Aorta (tissue), 5 donors: Measurements from ENCODE around the gene HOXC4. TPM values are rescaled to one million over a fixed set of nuclear protein-coding genes. Genes with fewer than 3 reads are reported as not detected.
"Not testable (repeated sequence)": the region's sequence is repeated elsewhere in the genome, so short reads cannot be mapped to it uniquely, and the experiment has no call there.

Experiments
- ATAC-seq: fragments of 200-7000 bp; cut with Tn5 transposase; one replicate; pipeline ENCODE4 v1.9.1; 2022; ENCODE audit warnings: moderate library complexity; ENCODE audit not compliant: low FRiP score
- DNase-seq, 2 donors: peaks; one replicate each; pipeline ENCODE4 v3.0.0-alpha.2; 2020
- H3K27ac ChIP-seq, 2 donors: one replicate each; pipeline ENCODE4 v1.5.1; 2013; ENCODE audit warnings: low read length in 2 of 2, mild to moderate bottlenecking in 2 of 2, moderate library complexity in 2 of 2, control low read depth in 1 of 2, inconsistent platforms in 1 of 2, low read depth in 1 of 2
- H3K27me3 ChIP-seq, 2 donors: one replicate each; pipeline ENCODE4 v1.6.1; 2013; ENCODE audit warnings: control low read depth in 1 of 2, low read length in 1 of 2, mild to moderate bottlenecking in 1 of 2, moderate library complexity in 1 of 2; ENCODE audit not compliant: insufficient read depth in 2 of 2, control insufficient read depth in 1 of 2
- H3K36me3 ChIP-seq, 2 donors: one replicate each; pipeline ENCODE4 v1.6.1; 2013; ENCODE audit warnings: control low read depth in 1 of 2, low read length in 1 of 2, mild to moderate bottlenecking in 1 of 2; ENCODE audit not compliant: insufficient read depth in 2 of 2, control insufficient read depth in 1 of 2
- H3K4me1 ChIP-seq, 2 donors: one replicate each; pipeline ENCODE4 v1.6.1; 2013; ENCODE audit warnings: low read length in 2 of 2, control low read depth in 1 of 2, mild to moderate bottlenecking in 1 of 2, moderate library complexity in 1 of 2; ENCODE audit not compliant: insufficient read depth in 2 of 2, control insufficient read depth in 1 of 2
- H3K4me3 ChIP-seq, 2 donors: one replicate each; pipeline ENCODE4 v1.5.1; 2013; ENCODE audit warnings: low read length in 2 of 2, control low read depth in 1 of 2, mild to moderate bottlenecking in 1 of 2
- H3K9me3 ChIP-seq: one replicate; pipeline ENCODE4 v1.6.1; 2013; ENCODE audit warnings: mild to moderate bottlenecking, low read length; ENCODE audit not compliant: control insufficient read depth
- WGBS, 2 donors: extraction: QIAGEN DNeasy Blood & Tissue Kit; methylation state at CpG; one replicate each; pipeline ENCODE4 v1.1.7; 2013; 5-methylcytosine and 5-hydroxymethylcytosine counted together
- intact Hi-C, 2 donors: fragments of 100-400 bp; cut with DNase I; formaldehyde crosslinking; loops; one replicate each; pipeline versions ENCODE4 v1.14.2 to v1.15.0; 2022
- polyA plus RNA-seq, 2 donors: library from polyadenylated mRNA; stranded (reverse); fragments of 200-250 nt; gene quantifications; one replicate each; pipeline ENCODE4 v1.2.3, GENCODE V29; 2013
- total RNA-seq, 2 donors: library from RNA; stranded (reverse); fragmentation: NEBNext Ultra II Directional; extraction: Animal tissue kit (Norgen Biotek cat#: 25700); gene quantifications; one replicate each; pipeline ENCODE4 v1.2.1, GENCODE V29; 2021
- donor health status: healthy with polysubstance abuse.
- donor health status: Bipolar disorder and iron deficiency.
- donor health status: DM: no; HTN: no; CAD: no.
- donor health status: DM: no; HTN: no; CAD: no.
- donor health status: DM: yes; HTN: yes; CAD: no.

The HOXC4 gene
- total and polyA plus RNA-seq, 4 donors = 1.4 to 18.4 (median 5.9) TPM

- Histone ChIP-seq H3K27me3 (peaks cover 0 to 5% of the 10 kb centered on the region in 2 donors), H3K27ac (no peak overlapping the region), H3K36me3 (no peaks in the 10 kb centered on the region), H3K9me3 (no peaks in the 10 kb centered on the region), H3K4me1 (no peaks in the 10 kb centered on the region), H3K4me3 (no peak overlapping the region)
- DNase-seq = no peak
- whole genome bisulfite sequencing, 2 donors = 60 to 90% methylated on average over 1 of the region's 1 CpG
- intact Hi-C loops = no loop called here
- no peak for ATAC-seq
Observed at GRCh38 chr12:54071942-54072341, 18.3 kb downstream of the HOXC4 start.

GRCh38 chr12:54074308-54074707 is 20.7 kb downstream of the HOXC4 start:
- H3K4me3 ChIP-seq = no peak overlapping the region
- no peaks in the 10 kb centered on the region for H3K9me3 ChIP-seq
- DNase-seq (no peak), ATAC-seq (no peak)
- H3K36me3 ChIP-seq = no peaks in the 10 kb centered on the region
- H3K4me1 ChIP-seq = no peaks in the 10 kb centered on the region
- no peak overlapping the region for H3K27ac ChIP-seq
- WGBS, 2 donors = 84 to 88% methylated on average over 6 of the region's 6 CpGs
- peaks cover 0 to 5% of the 10 kb centered on the region in 2 donors for H3K27me3 ChIP-seq
- intact Hi-C loops = no loop called here

- Histone ChIP-seq H3K9me3 (no peaks in the 10 kb centered on the region), H3K27ac (no peak overlapping the region), H3K4me3 (no peak overlapping the region), H3K27me3 (peaks cover 0 to 5% of the 10 kb centered on the region in 2 donors), H3K4me1 (no peaks in the 10 kb centered on the region), H3K36me3 (no peaks in the 10 kb centered on the region)
- 66 to 71% methylated on average over 6 of the region's 6 CpGs for WGBS, 2 donors
- no peak for DNase-seq
- intact Hi-C loops = no loop called here
- no peak for ATAC-seq
Observed at GRCh38 chr12:54075409-54075808, 21.8 kb downstream of the HOXC4 start.

- Histone ChIP-seq H3K27ac (no peak overlapping the region), H3K27me3 (peaks cover 0 to 2% of the 10 kb centered on the region in 2 donors)
Observed at GRCh38 chr12:54075974-54076373, 22.3 kb downstream of the HOXC4 start.

GRCh38 chr12:54077843-54078242 is 24.2 kb downstream of the HOXC4 start:
- H3K9me3 ChIP-seq, H3K4me1 ChIP-seq, intact Hi-C loops, H3K4me3 ChIP-seq, H3K27me3 ChIP-seq, DNase-seq, H3K36me3 ChIP-seq, ATAC-seq, H3K27ac ChIP-seq: not testable (repeated sequence)
- WGBS, 2 donors = 69 to 82% methylated on average over 10 of the region's 10 CpGs

More at GRCh38 chr12:54075974-54076373, 22.3 kb downstream of the HOXC4 start:
- DNase-seq = no peak
- ATAC-seq = no peak
- no peaks in the 10 kb centered on the region for H3K36me3 ChIP-seq
- H3K4me1 ChIP-seq = no peaks in the 10 kb centered on the region
- no peak overlapping the region for H3K4me3 ChIP-seq
- intact Hi-C loops = no loop called here
- no peaks in the 10 kb centered on the region for H3K9me3 ChIP-seq

- DNase-seq, H3K27ac ChIP-seq, H3K9me3 ChIP-seq, ATAC-seq, H3K4me1 ChIP-seq, H3K27me3 ChIP-seq, intact Hi-C loops, H3K4me3 ChIP-seq, H3K36me3 ChIP-seq: not testable (repeated sequence)
- WGBS, 2 donors = 53 to 65% methylated on average over 9 of the region's 9 CpGs
Observed at GRCh38 chr12:54079115-54079514, 25.5 kb downstream of the HOXC4 start.

- DNase-seq, intact Hi-C loops, ATAC-seq, H3K4me1 ChIP-seq, H3K27me3 ChIP-seq, H3K27ac ChIP-seq, H3K9me3 ChIP-seq, H3K36me3 ChIP-seq, H3K4me3 ChIP-seq: not testable (repeated sequence)
- WGBS, 2 donors = 75 to 86% methylated on average over 19 of the region's 19 CpGs
Observed at GRCh38 chr12:54080008-54080924, 26.6 kb downstream of the HOXC4 start.

GRCh38 chr12:54081053-54081514 is 27.4 kb downstream of the HOXC4 start:
- H3K4me1 ChIP-seq, H3K36me3 ChIP-seq, H3K9me3 ChIP-seq, H3K27ac ChIP-seq, H3K27me3 ChIP-seq, ATAC-seq, DNase-seq, intact Hi-C loops, H3K4me3 ChIP-seq: not testable (repeated sequence)
- 66 to 82% methylated on average over 11 to 16 of the region's 16 CpGs for WGBS, 2 donors
